Testis (tissue), 2 donors: ENCODE measurements around the gene RTL9.
"Not testable (repeated sequence)": the region's sequence is repeated elsewhere in the genome, so short reads cannot be mapped to it uniquely, and the experiment has no call there.

Source experiments
- CTCF ChIP-seq, 3 experiments: fragments of 450-650 bp in 2 of 3; fragments of 200-600 bp in 1 of 3; sonication (generic) in 1 of 3; IDR thresholded peaks; one replicate each; pipeline ENCODE4 v1.5.1; 2016 to 2019; ENCODE audit warnings: antibody characterized with exemption in 3 of 3, mild to moderate bottlenecking in 2 of 3, moderate library complexity in 1 of 3
- POLR2A ChIP-seq: fragments of 450-650 bp; IDR thresholded peaks from one replicate; pipeline ENCODE4 v1.6.1; 2017; ENCODE audit warnings: antibody characterized with exemption, mild to moderate bottlenecking, moderate library complexity

GRCh38 chrX:110333458-110333857 is 25.2 kb upstream of the RTL9 start:
- TF ChIP-seq CTCF (IDR thresholded peaks at IDR 0.05); POLR2A: not testable (repeated sequence)
